Endothelial cell of umbilical vein (primary cell): ENCODE data around the gene CARS1. TPM values are rescaled to one million over a fixed set of nuclear protein-coding genes. Genes with fewer than 3 reads are reported as not detected.

Experiments
- BruUV-seq: library from RNA; stranded (reverse); fragments of 400-500 nt; replicated peaks from 2 replicates; lab custom pipeline; 2021; lab: Mats Ljungman, UMichigan
- CTCF ChIA-PET: fragments of 300-600, 350-600 bp; sonication (Branson Sonifier 250); formaldehyde crosslinking; loops from one replicate; lab custom pipeline; 2021; ENCODE audit warnings: antibody characterized with exemption, inconsistent platforms; lab: Charles Lee
- POLR2A ChIA-PET: fragments of 300-600, 350-600 bp; sonication (Branson Sonifier 250); formaldehyde crosslinking; loops from one replicate; lab custom pipeline; 2021; ENCODE audit warnings: antibody characterized with exemption, inconsistent platforms; lab: Charles Lee
- DNase-seq: peaks from one replicate; pipeline ENCODE4 v3.0.0-alpha.2; 2011; ENCODE audit warnings: low read depth, low spot score
- FAIRE-seq: peaks from 2 replicates; lab custom pipeline; 2011; peaks lifted over from hg19 to GRCh38; lab: Jason Lieb, UNC
- H2AFZ ChIP-seq: 2 replicates; pipeline ENCODE4 v1.6.0; 2012; ENCODE audit warnings: low read depth, low read length, control low read depth, inconsistent platforms
- H3K27ac ChIP-seq: 2 replicates; pipeline ENCODE4 v1.5.1; 2011; ENCODE audit warnings: low read depth, mild to moderate bottlenecking, control low read depth, low read length, moderate library complexity; ENCODE audit not compliant: insufficient read depth
- H3K27me3 ChIP-seq, 2 experiments: 2 replicates each; pipeline versions ENCODE4 v1.6.0 to v1.6.1; 2011; ENCODE audit warnings: low read length in 2 of 2, mixed read lengths in 1 of 2; ENCODE audit not compliant: control insufficient read depth in 2 of 2, insufficient read depth in 2 of 2
- H3K36me3 ChIP-seq, 2 experiments: 2 replicates in 1 of 2; 3 replicates in 1 of 2; pipeline ENCODE4 v1.5.1; 2011; ENCODE audit warnings: low read length in 2 of 2, mild to moderate bottlenecking in 1 of 2, moderate library complexity in 1 of 2; ENCODE audit not compliant: control insufficient read depth in 2 of 2, insufficient read depth in 2 of 2; ENCODE audit errors: extremely low read depth in 1 of 2
- H3K4me1 ChIP-seq: 3 replicates; pipeline ENCODE4 v1.5.1; 2011; ENCODE audit warnings: mild to moderate bottlenecking, low read length; ENCODE audit not compliant: control insufficient read depth, insufficient read depth; ENCODE audit errors: extremely low read depth
- H3K4me2 ChIP-seq: 2 replicates; pipeline ENCODE4 v1.6.1; 2011; ENCODE audit warnings: low read length, control low read depth, mixed read lengths; ENCODE audit not compliant: insufficient read depth
- H3K4me3 ChIP-seq, 3 experiments: fragments of 200-600 bp in 1 of 3; sonication (generic), shearing (Covaris generic) in 1 of 3; replicated peaks in 1 of 3; 2 replicates each; pipeline ENCODE4 v1.5.1; 2011 to 2016; ENCODE audit warnings: control low read depth in 3 of 3, low read length in 3 of 3, mild to moderate bottlenecking in 2 of 3, inconsistent platforms in 1 of 3, low read depth in 1 of 3, moderate library complexity in 1 of 3; ENCODE audit not compliant: insufficient read depth in 1 of 3
- H3K79me2 ChIP-seq: 2 replicates; pipeline ENCODE4 v1.6.0; 2012; ENCODE audit warnings: low read length, inconsistent platforms; ENCODE audit not compliant: control insufficient read depth, insufficient read depth
- H3K9ac ChIP-seq: replicated peaks from 2 replicates; pipeline ENCODE3; 2011; ENCODE audit warnings: low read length, control low read depth; ENCODE audit not compliant: insufficient read depth; ENCODE audit errors: extremely low read depth
- H3K9me1 ChIP-seq: replicated peaks from 3 replicates; pipeline ENCODE4 v1.6.0; 2011; ENCODE audit warnings: mild to moderate bottlenecking, low read length; ENCODE audit not compliant: control insufficient read depth, insufficient read depth; ENCODE audit errors: extremely low read depth
- H3K9me3 ChIP-seq: replicated peaks from 2 replicates; pipeline ENCODE4 v1.5.1; 2012; ENCODE audit warnings: low read length, inconsistent platforms; ENCODE audit not compliant: control insufficient read depth, insufficient read depth
- H4K20me1 ChIP-seq: replicated peaks from 2 replicates; pipeline ENCODE3; 2011; ENCODE audit warnings: mild to moderate bottlenecking, low read length; ENCODE audit not compliant: control insufficient read depth, insufficient read depth; ENCODE audit errors: extremely low read depth
- GATA2 ChIP-seq: IDR thresholded peaks from 2 replicates; pipeline ENCODE4 v1.7.0; 2011; ENCODE audit warnings: low read depth, mild to moderate bottlenecking, moderate library complexity, mixed read lengths, low read length; ENCODE audit not compliant: insufficient read length, insufficient read depth
- JUN ChIP-seq: IDR thresholded peaks from 2 replicates; pipeline ENCODE4 v1.6.1; 2011; ENCODE audit warnings: borderline replicate concordance, low read depth; ENCODE audit not compliant: insufficient read length, insufficient read depth
- MYC ChIP-seq: IDR thresholded peaks from one replicate; pipeline ENCODE4 v1.6.1; 2011; ENCODE audit warnings: mild to moderate bottlenecking, low read depth, low read length
- POLR2AphosphoS5 ChIP-seq: IDR thresholded peaks from 2 replicates; pipeline ENCODE4 v1.6.1; 2012; ENCODE audit warnings: low read depth, mild to moderate bottlenecking, control low read depth, low read length, moderate library complexity; ENCODE audit not compliant: insufficient read depth
- dilution Hi-C: fragments of 300-500 bp; cut with MboI; formaldehyde crosslinking; loops from one replicate; pipeline ENCODE4 v1.15.0; 2019; ENCODE audit warnings: low sequenced_read_pairs; ENCODE audit not compliant: extremely low pct_ligation_motif_present
- intact Hi-C: fragments of 100-400 bp; cut with micrococcal nuclease; formaldehyde crosslinking; loops from one replicate; pipeline ENCODE4 v1.10.0; 2022
- polyA plus RNA-seq, 4 experiments: library from polyadenylated mRNA; depleted of rRNA in 3 of 4; stranded (reverse) in 3 of 4; unstranded in 1 of 4; fragments of >200 nt; gene quantifications; 2 replicates each; pipeline versions ENCODE4 v1.2.1 to v1.2.3, GENCODE V29; 2011 to 2012; ENCODE audit warnings: missing spikeins in 1 of 4
- total RNA-seq: library from RNA; stranded (reverse); gene quantifications from 2 replicates; pipeline ENCODE4 v1.2.3, GENCODE V29; 2021
- TF ChIP-seq, protein P1 (sequence below), 2 donors: IDR thresholded peaks; 1 replicate in 1 of 2; 2 replicates in 1 of 2; pipeline ENCODE4 v1.5.1; 2011; ENCODE audit warnings: low read length in 2 of 2, mild to moderate bottlenecking in 2 of 2, moderate library complexity in 2 of 2, control low read depth in 1 of 2, inconsistent platforms in 1 of 2, low read depth in 1 of 2; ENCODE audit not compliant: insufficient read depth in 1 of 2; ENCODE audit errors: extremely low read depth in 1 of 2

CARS1 gene
- total and polyA plus RNA-seq, 2 donors (not counting 3 experiments of a cell fraction or from before 2014, with no cell fraction given), result 43.5 to 66.2 TPM

DNA sequence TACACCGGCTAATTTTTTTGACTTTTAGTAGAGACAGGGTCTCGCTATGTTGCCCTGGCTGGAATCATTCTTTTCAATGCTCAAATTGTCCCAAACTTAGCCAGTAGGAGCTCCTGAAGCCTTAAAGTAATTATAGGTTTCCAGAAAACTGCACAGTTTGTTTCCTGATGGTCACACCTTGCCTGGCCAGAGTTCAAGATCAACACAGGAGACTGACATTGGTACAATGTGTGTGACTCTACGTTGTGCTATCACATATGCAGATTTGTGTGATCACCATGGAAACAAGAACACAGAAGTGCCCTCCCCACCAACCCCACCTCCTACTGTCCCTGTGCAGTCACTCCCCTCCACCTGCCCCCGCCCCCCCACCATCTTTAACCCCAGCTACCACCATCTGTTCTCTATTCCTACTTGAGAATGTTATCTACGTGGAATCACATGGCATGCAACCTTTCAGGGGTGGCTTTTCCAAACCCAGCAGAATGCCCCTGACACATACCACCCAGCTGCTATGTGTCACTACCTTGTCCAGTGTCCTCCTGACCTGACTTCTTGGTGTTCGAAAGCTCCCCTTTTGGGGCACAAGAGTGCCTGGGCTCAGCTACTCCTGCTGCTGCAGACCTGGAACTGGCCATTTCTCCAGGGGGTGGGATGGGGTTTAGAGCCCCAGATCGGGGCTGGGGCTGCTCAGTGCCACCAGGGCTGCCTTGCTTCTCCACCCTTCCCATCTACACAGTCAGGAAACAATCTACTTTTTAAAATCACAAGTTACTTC lies 59.0 kb downstream of the CARS1 start:
- Histone ChIP-seq H3K4me1 (no peaks in the 10 kb centered on the region), H3K27ac (no peak overlapping the region), H3K9me1 (no peaks in the 10 kb centered on the region), H3K9me3 (no peaks in the 10 kb centered on the region), H3K4me2 (no peak overlapping the region), H3K36me3 (peaks cover 0 to 18% of the 10 kb centered on the region in 2 experiments), H2AFZ (no peak overlapping the region), H4K20me1 (no peaks in the 10 kb centered on the region), H3K9ac (no peak overlapping the region), H3K4me3 (no peak overlapping the region), H3K27me3 (no peaks in the 10 kb centered on the region), H3K79me2 (no peaks in the 10 kb centered on the region)
- DNase-seq, result no peak
- no TSS peak for BruUV-seq
- FAIRE-seq, result no peak
- dilution Hi-C loops (no loop called here), intact Hi-C loops (loop anchor here (10.0 kb wide), 1 partner anchor 463 kb away; no protein-coding TSS in a partner anchor)
- TF ChIP-seq POLR2AphosphoS5, result no peak
- TF ChIP-seq, protein P1, sequence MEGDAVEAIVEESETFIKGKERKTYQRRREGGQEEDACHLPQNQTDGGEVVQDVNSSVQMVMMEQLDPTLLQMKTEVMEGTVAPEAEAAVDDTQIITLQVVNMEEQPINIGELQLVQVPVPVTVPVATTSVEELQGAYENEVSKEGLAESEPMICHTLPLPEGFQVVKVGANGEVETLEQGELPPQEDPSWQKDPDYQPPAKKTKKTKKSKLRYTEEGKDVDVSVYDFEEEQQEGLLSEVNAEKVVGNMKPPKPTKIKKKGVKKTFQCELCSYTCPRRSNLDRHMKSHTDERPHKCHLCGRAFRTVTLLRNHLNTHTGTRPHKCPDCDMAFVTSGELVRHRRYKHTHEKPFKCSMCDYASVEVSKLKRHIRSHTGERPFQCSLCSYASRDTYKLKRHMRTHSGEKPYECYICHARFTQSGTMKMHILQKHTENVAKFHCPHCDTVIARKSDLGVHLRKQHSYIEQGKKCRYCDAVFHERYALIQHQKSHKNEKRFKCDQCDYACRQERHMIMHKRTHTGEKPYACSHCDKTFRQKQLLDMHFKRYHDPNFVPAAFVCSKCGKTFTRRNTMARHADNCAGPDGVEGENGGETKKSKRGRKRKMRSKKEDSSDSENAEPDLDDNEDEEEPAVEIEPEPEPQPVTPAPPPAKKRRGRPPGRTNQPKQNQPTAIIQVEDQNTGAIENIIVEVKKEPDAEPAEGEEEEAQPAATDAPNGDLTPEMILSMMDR (IDR thresholded peaks at IDR 0.05; ENCODE audit: extremely low read depth in 1 of 2, insufficient read depth in 1 of 2, low read depth in 1 of 2, low read length in 2 of 2), result no peak
- no peak for TF ChIP-seq MYC
- TF ChIP-seq JUN, result no peak
- TF ChIP-seq GATA2, result no peak
- ChIA-PET CTCF (interaction anchor here (1.1 to 1.4 kb wide), 3 partner anchors 9 to 53 kb away, joined by 3 to 6 read pairs (median 4); no protein-coding TSS in a partner anchor), POLR2A (no interaction called here)
